HEK293 (cell line): ENCODE data around the gene DOK3.

Source experiments
- CTCF ChIA-PET: fragments of 350-600 bp; formaldehyde crosslinking; extraction: SDS; loops from one replicate; lab custom pipeline; 2021; ENCODE audit warnings: antibody characterized with exemption; lab: Yijun Ruan, JAX
- POLR2A ChIA-PET: fragments of 300-600 bp; formaldehyde crosslinking; extraction: SDS; loops from one replicate; lab custom pipeline; 2020; ENCODE audit warnings: antibody characterized with exemption, inconsistent platforms; lab: Yijun Ruan, JAX
- H3K27ac ChIP-seq: fragments of 200-500 bp; sonication (Bioruptor generic); 2 replicates; pipeline ENCODE4 v1.5.1; 2014; ENCODE audit warnings: low read depth, low read length, control low read depth, inconsistent platforms; ENCODE audit errors: extremely low read depth
- H3K36me3 ChIP-seq, 2 experiments: fragments of 200-500 bp in 1 of 2; sonication (Bioruptor generic) in 1 of 2; 1 replicate in 1 of 2; 2 replicates in 1 of 2; pipeline ENCODE4 v1.5.1; 2014 to 2017; ENCODE audit warnings: inconsistent platforms in 2 of 2, low read length in 2 of 2; ENCODE audit not compliant: control insufficient read depth in 2 of 2, insufficient read depth in 1 of 2
- H3K4me1 ChIP-seq: fragments of 200-500 bp; sonication (Bioruptor generic); 2 replicates; pipeline ENCODE4 v1.5.1; 2014; ENCODE audit warnings: mild to moderate bottlenecking, low read length, inconsistent platforms; ENCODE audit not compliant: control insufficient read depth, insufficient read depth
- H3K4me3 ChIP-seq: 2 replicates; pipeline ENCODE4 v1.5.1; 2011; ENCODE audit warnings: low read depth, mild to moderate bottlenecking, control low read depth, low read length, moderate library complexity
- H3K9me3 ChIP-seq: fragments of 200-500 bp; sonication (Bioruptor generic); 2 replicates; pipeline ENCODE4 v1.5.1; 2014; ENCODE audit warnings: low read depth, low read length, inconsistent platforms; ENCODE audit not compliant: control insufficient read depth, insufficient read depth
- GLI4 ChIP-seq: fragments of 450-650 bp; formaldehyde crosslinking; IDR thresholded peaks from 2 replicates; pipeline ENCODE4 v1.5.1; 2016; ENCODE audit warnings: missing biosample characterization, missing genetic modification characterization
- GLIS2 ChIP-seq: fragments of 450-650 bp; formaldehyde crosslinking; IDR thresholded peaks from 2 replicates; pipeline ENCODE4 v1.5.1; 2016; ENCODE audit warnings: missing biosample characterization, missing genetic modification characterization
- HOXA7 ChIP-seq: sonication (generic); formaldehyde crosslinking; IDR thresholded peaks from 2 replicates; pipeline ENCODE4 v1.8.1; 2022; ENCODE audit warnings: missing genetic modification reagents, borderline replicate concordance
- PRDM1 ChIP-seq: fragments of 450-650 bp; formaldehyde crosslinking; IDR thresholded peaks from 2 replicates; pipeline ENCODE4; 2016; ENCODE audit warnings: missing biosample characterization, missing genetic modification characterization
- SCRT1 ChIP-seq: fragments of 450-650 bp; formaldehyde crosslinking; IDR thresholded peaks from 2 replicates; pipeline ENCODE4 v1.5.1; 2016; ENCODE audit warnings: missing biosample characterization, missing genetic modification characterization, borderline replicate concordance
- ZBTB48 ChIP-seq: fragments of 450-650 bp; formaldehyde crosslinking; IDR thresholded peaks from 2 replicates; pipeline ENCODE4 v1.5.1; 2016; ENCODE audit warnings: missing biosample characterization, missing genetic modification characterization
- ZNF157 ChIP-seq: fragments of 450-650 bp; formaldehyde crosslinking; IDR thresholded peaks from 2 replicates; pipeline ENCODE4 v1.5.1; 2016; ENCODE audit warnings: missing biosample characterization, missing genetic modification characterization
- ZNF211 ChIP-seq: fragments of 450-650 bp; formaldehyde crosslinking; IDR thresholded peaks from 2 replicates; pipeline ENCODE4 v1.5.1; 2016; ENCODE audit warnings: low read depth, missing biosample characterization, missing genetic modification characterization
- ZNF221 ChIP-seq: fragments of 450-650 bp; formaldehyde crosslinking; IDR thresholded peaks from 2 replicates; pipeline ENCODE4 v1.5.1; 2017; ENCODE audit warnings: missing biosample characterization, missing genetic modification characterization, borderline replicate concordance
- ZNF350 ChIP-seq: fragments of 450-650 bp; formaldehyde crosslinking; IDR thresholded peaks from 2 replicates; pipeline ENCODE4 v1.5.0; 2017; ENCODE audit warnings: missing biosample characterization, mild to moderate bottlenecking, missing genetic modification characterization
- ZNF394 ChIP-seq: fragments of 450-650 bp; formaldehyde crosslinking; IDR thresholded peaks from 2 replicates; pipeline ENCODE4 v1.5.1; 2016; ENCODE audit warnings: missing biosample characterization, missing genetic modification characterization, mild to moderate bottlenecking, moderate library complexity, borderline replicate concordance
- ZNF404 ChIP-seq: fragments of 450-650 bp; formaldehyde crosslinking; IDR thresholded peaks from 2 replicates; pipeline ENCODE4 v1.5.1; 2017; ENCODE audit warnings: missing biosample characterization, missing genetic modification characterization
- ZNF433 ChIP-seq: fragments of 450-650 bp; formaldehyde crosslinking; IDR thresholded peaks from 2 replicates; pipeline ENCODE4 v1.5.1; 2016; ENCODE audit warnings: missing biosample characterization, missing genetic modification characterization, low read depth
- ZNF514 ChIP-seq: fragments of 450-650 bp; formaldehyde crosslinking; IDR thresholded peaks from 2 replicates; pipeline ENCODE4 v1.5.1; 2016; ENCODE audit warnings: missing biosample characterization, missing genetic modification characterization
- ZNF530 ChIP-seq: fragments of 450-650 bp; formaldehyde crosslinking; IDR thresholded peaks from 2 replicates; pipeline ENCODE4 v1.5.1; 2016; ENCODE audit warnings: low read depth, missing biosample characterization, missing genetic modification characterization
- ZNF548 ChIP-seq: fragments of 450-650 bp; formaldehyde crosslinking; IDR thresholded peaks from 2 replicates; pipeline ENCODE4 v1.5.1; 2016; ENCODE audit warnings: missing biosample characterization, missing genetic modification characterization
- ZNF561 ChIP-seq: fragments of 450-650 bp; IDR thresholded peaks from 2 replicates; pipeline ENCODE4 v1.5.1; 2018; ENCODE audit warnings: missing biosample characterization, missing genetic modification characterization, borderline replicate concordance
- ZNF571 ChIP-seq: fragments of 450-650 bp; formaldehyde crosslinking; IDR thresholded peaks from 2 replicates; pipeline ENCODE4 v1.5.0; 2017; ENCODE audit warnings: missing biosample characterization, missing genetic modification characterization
- ZNF600 ChIP-seq: fragments of 450-650 bp; formaldehyde crosslinking; IDR thresholded peaks from 2 replicates; pipeline ENCODE4 v1.5.1; 2016; ENCODE audit warnings: missing biosample characterization, missing genetic modification characterization
- ZNF621 ChIP-seq: fragments of 450-650 bp; formaldehyde crosslinking; IDR thresholded peaks from 2 replicates; pipeline ENCODE4 v1.5.1; 2017; ENCODE audit warnings: missing biosample characterization, missing genetic modification characterization
- ZNF677 ChIP-seq: fragments of 450-650 bp; IDR thresholded peaks from 2 replicates; pipeline ENCODE4 v1.5.0; 2018; ENCODE audit warnings: missing biosample characterization, mild to moderate bottlenecking, missing genetic modification characterization, moderate library complexity
- ZNF791 ChIP-seq: fragments of 450-650 bp; formaldehyde crosslinking; IDR thresholded peaks from 2 replicates; pipeline ENCODE4 v1.5.1; 2016; ENCODE audit warnings: missing biosample characterization, missing genetic modification characterization
- ZSCAN16 ChIP-seq: fragments of 450-650 bp; formaldehyde crosslinking; IDR thresholded peaks from 2 replicates; pipeline ENCODE4 v1.5.1; 2016; ENCODE audit warnings: missing biosample characterization, missing genetic modification characterization
- TF ChIP-seq, protein P1 (sequence below): fragments of 450-650 bp; formaldehyde crosslinking; IDR thresholded peaks from 2 replicates; pipeline ENCODE4 v1.5.1; 2016; ENCODE audit warnings: missing biosample characterization, missing genetic modification characterization
- TF ChIP-seq, protein P2 (sequence below): fragments of 450-650 bp; IDR thresholded peaks from 2 replicates; pipeline ENCODE4 v1.5.1; 2018; ENCODE audit warnings: missing biosample characterization, mild to moderate bottlenecking, missing genetic modification characterization
- TF ChIP-seq, protein P3 (sequence below): fragments of 450-650 bp; formaldehyde crosslinking; conservative IDR thresholded peaks from 2 replicates; pipeline ENCODE4 v1.5.1; 2016; ENCODE audit warnings: low read depth, missing biosample characterization, missing genetic modification characterization
- TF ChIP-seq, protein P4 (sequence below): fragments of 450-650 bp; formaldehyde crosslinking; IDR thresholded peaks from 2 replicates; pipeline ENCODE4; 2016; ENCODE audit warnings: missing biosample characterization, missing genetic modification characterization
- TF ChIP-seq, protein P5 (sequence below): fragments of 450-650 bp; formaldehyde crosslinking; IDR thresholded peaks from 2 replicates; pipeline ENCODE4 v1.5.1; 2016; ENCODE audit warnings: missing biosample characterization, missing genetic modification characterization

Gene DOK3

DNA sequence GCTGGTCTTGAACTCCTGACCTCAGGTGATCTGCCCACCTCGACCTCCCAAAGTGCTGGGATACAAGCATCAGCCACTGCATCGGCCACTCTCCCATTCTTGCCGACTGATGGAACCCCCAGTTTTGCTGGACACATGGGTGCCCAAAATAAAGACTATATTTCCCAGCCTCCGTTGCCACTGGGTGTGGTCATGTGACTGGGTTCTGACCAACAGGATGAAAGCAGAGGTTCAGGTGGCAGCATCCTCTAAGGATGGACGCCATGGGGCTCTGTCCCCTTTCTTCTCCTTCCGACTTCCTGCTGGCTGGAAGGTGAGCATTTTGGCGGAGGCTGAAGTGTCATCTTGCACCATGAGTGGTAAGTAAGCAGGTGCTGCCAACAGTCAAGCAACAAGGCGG lies 22.5 kb downstream of the DOK3 start:
- no peaks in the 10 kb centered on the region for H3K4me1 ChIP-seq
- POLR2A ChIA-PET = interaction anchor here (1.1 to 1.3 kb wide), 2 partner anchors 10 to 15 kb away, joined by 4 to 5 read pairs; partner anchors contain the start of gene PDLIM7
- TF ChIP-seq ZNF677 (no peak), ZSCAN16 (tag by site-specific recombination) (no peak), ZNF514 (tag by site-specific recombination) (no peak), GLI4 (tag by site-specific recombination) (no peak), ZNF561 (tag by site-specific recombination) (no peak), ZNF394 (tag by site-specific recombination) (no peak), ZNF404 (tag by site-specific recombination) (no peak), PRDM1 (no peak), ZNF211 (tag by site-specific recombination) (no peak), GLIS2 (tag by site-specific recombination) (no peak), ZNF571 (no peak), SCRT1 (no peak), ZNF157 (tag by site-specific recombination) (no peak), ZNF621 (tag by site-specific recombination) (no peak), ZNF600 (tag by site-specific recombination) (no peak), ZNF530 (tag by site-specific recombination) (no peak)
- TF ChIP-seq, protein P1, sequence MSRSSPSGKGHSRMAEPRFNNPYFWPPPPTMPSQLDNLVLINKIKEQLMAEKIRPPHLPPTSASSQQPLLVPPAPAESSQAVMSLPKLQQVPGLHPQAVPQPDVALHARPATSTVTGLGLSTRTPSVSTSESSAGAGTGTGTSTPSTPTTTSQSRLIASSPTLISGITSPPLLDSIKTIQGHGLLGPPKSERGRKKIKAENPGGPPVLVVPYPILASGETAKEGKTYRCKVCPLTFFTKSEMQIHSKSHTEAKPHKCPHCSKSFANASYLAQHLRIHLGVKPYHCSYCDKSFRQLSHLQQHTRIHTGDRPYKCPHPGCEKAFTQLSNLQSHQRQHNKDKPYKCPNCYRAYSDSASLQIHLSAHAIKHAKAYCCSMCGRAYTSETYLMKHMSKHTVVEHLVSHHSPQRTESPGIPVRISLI (tag by site-specific recombination) = no peak

DNA sequence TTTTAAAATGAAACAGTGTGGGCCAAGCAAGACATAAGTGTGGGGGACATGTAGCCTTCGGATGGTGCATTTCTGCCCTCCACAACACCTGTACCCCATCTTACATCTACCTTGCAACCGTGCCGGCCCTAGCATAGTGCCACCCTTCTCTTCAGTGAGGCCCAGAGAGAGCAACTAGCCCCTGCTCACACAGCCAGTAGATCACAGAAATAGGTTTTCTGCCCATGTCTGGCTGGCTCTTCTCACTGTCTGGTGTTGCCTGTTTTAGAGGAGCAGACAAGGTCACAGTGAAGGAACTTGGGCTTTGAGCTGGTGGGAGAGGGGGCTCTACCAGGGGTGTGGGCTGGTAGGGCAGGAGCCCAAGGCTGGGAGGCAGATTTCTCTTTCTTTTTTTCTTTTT lies 23.4 kb downstream of the DOK3 start:
- H3K4me1 ChIP-seq = no peaks in the 10 kb centered on the region
- H3K36me3 ChIP-seq = peaks cover 16 to 76% of the 10 kb centered on the region in 2 experiments; a peak in 2 of 3 replicates
- TF ChIP-seq, protein P2, sequence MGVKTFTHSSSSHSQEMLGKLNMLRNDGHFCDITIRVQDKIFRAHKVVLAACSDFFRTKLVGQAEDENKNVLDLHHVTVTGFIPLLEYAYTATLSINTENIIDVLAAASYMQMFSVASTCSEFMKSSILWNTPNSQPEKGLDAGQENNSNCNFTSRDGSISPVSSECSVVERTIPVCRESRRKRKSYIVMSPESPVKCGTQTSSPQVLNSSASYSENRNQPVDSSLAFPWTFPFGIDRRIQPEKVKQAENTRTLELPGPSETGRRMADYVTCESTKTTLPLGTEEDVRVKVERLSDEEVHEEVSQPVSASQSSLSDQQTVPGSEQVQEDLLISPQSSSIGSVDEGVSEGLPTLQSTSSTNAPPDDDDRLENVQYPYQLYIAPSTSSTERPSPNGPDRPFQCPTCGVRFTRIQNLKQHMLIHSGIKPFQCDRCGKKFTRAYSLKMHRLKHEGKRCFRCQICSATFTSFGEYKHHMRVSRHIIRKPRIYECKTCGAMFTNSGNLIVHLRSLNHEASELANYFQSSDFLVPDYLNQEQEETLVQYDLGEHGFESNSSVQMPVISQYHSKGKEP (tag by site-specific recombination) = no peak
- TF ChIP-seq, protein P3, sequence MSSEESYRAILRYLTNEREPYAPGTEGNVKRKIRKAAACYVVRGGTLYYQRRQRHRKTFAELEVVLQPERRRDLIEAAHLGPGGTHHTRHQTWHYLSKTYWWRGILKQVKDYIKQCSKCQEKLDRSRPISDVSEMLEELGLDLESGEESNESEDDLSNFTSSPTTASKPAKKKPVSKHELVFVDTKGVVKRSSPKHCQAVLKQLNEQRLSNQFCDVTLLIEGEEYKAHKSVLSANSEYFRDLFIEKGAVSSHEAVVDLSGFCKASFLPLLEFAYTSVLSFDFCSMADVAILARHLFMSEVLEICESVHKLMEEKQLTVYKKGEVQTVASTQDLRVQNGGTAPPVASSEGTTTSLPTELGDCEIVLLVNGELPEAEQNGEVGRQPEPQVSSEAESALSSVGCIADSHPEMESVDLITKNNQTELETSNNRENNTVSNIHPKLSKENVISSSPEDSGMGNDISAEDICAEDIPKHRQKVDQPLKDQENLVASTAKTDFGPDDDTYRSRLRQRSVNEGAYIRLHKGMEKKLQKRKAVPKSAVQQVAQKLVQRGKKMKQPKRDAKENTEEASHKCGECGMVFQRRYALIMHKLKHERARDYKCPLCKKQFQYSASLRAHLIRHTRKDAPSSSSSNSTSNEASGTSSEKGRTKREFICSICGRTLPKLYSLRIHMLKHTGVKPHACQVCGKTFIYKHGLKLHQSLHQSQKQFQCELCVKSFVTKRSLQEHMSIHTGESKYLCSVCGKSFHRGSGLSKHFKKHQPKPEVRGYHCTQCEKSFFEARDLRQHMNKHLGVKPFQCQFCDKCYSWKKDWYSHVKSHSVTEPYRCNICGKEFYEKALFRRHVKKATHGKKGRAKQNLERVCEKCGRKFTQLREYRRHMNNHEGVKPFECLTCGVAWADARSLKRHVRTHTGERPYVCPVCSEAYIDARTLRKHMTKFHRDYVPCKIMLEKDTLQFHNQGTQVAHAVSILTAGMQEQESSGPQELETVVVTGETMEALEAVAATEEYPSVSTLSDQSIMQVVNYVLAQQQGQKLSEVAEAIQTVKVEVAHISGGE (tag by site-specific recombination) = no peak
- TF ChIP-seq, protein P4, sequence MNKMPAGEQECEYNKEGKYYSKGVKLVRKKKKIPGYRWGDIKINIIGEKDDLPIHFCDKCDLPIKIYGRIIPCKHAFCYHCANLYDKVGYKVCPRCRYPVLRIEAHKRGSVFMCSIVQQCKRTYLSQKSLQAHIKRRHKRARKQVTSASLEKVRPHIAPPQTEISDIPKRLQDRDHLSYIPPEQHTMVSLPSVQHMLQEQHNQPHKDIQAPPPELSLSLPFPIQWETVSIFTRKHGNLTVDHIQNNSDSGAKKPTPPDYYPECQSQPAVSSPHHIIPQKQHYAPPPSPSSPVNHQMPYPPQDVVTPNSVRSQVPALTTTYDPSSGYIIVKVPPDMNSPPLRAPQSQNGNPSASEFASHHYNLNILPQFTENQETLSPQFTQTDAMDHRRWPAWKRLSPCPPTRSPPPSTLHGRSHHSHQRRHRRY = no peak
- TF ChIP-seq HOXA7 (CRISPR knock-in tag) = no peak
- TF ChIP-seq ZNF221 (tag by site-specific recombination) = no peak
- no peak for TF ChIP-seq ZBTB48
- no peak for TF ChIP-seq ZNF791 (tag by site-specific recombination)
- TF ChIP-seq, protein P5, sequence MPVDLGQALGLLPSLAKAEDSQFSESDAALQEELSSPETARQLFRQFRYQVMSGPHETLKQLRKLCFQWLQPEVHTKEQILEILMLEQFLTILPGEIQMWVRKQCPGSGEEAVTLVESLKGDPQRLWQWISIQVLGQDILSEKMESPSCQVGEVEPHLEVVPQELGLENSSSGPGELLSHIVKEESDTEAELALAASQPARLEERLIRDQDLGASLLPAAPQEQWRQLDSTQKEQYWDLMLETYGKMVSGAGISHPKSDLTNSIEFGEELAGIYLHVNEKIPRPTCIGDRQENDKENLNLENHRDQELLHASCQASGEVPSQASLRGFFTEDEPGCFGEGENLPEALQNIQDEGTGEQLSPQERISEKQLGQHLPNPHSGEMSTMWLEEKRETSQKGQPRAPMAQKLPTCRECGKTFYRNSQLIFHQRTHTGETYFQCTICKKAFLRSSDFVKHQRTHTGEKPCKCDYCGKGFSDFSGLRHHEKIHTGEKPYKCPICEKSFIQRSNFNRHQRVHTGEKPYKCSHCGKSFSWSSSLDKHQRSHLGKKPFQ = no peak
- no peak for TF ChIP-seq ZNF350 (tag by site-specific recombination)
- TF ChIP-seq ZNF548 = no peak
- no peak for TF ChIP-seq ZNF433
- H3K4me3 ChIP-seq = no peak overlapping the region
- no peaks in the 10 kb centered on the region for H3K9me3 ChIP-seq
- CTCF ChIA-PET = interaction anchor here (1.1 to 1.3 kb wide), 4 partner anchors 7 to 15 kb away, joined by 3 to 5 read pairs (median 4); no protein-coding TSS in a partner anchor
- POLR2A ChIA-PET = interaction anchor here (1.1 to 2.3 kb wide), 5 partner anchors 9 to 14 kb away, joined by 4 to 10 read pairs (median 5); partner anchors contain the start of gene PDLIM7
- H3K27ac ChIP-seq = no peak overlapping the region

More for the DNA sequence above, 22.5 kb downstream of the DOK3 start:
- no peaks in the 10 kb centered on the region for H3K9me3 ChIP-seq
- H3K27ac ChIP-seq = no peak overlapping the region
- CTCF ChIA-PET = interaction anchor here (1.3 kb wide), 2 partner anchors 8 to 11 kb away, joined by 3 to 5 read pairs; no protein-coding TSS in a partner anchor
- no peak overlapping the region for H3K4me3 ChIP-seq
- peaks cover 16 to 74% of the 10 kb centered on the region in 2 experiments; a peak in 2 of 3 replicates for H3K36me3 ChIP-seq
